K562 (cell line): ENCODE data around the gene ZNF324B. TPM values are rescaled to one million over a fixed set of nuclear protein-coding genes. Genes with fewer than 3 reads are reported as not detected.

Experiments
- ATAC-seq: fragments of 200-7000 bp; cut with Tn5 transposase; 3 replicates; pipeline ENCODE4 v1.9.1; 2020; ENCODE audit warnings: moderate library complexity
- BruUV-seq: library from RNA; stranded (reverse); fragments of 400-500 nt; replicated peaks from 2 replicates; lab custom pipeline; 2021; lab: Mats Ljungman, UMichigan
- CTCF ChIA-PET: fragments of 300-600 bp; formaldehyde crosslinking; extraction: SDS; loops from one replicate; lab custom pipeline; 2021; ENCODE audit warnings: low intra/inter-chr PET ratio; lab: Yijun Ruan, JAX
- POLR2A ChIA-PET: fragments of 300-600, 350-650 bp; sonication (Branson Sonifier 250); formaldehyde crosslinking; extraction: SDS; loops from one replicate; lab custom pipeline; 2021; ENCODE audit warnings: antibody characterized with exemption, inconsistent platforms; lab: Yijun Ruan, JAX
- DNase-seq, 4 experiments: peaks; one replicate each; pipeline versions ENCODE4 v3.0.0 to v3.0.0-alpha.2; 2011 to 2018; ENCODE audit warnings: low spot score in 3 of 4, mixed read lengths in 3 of 4; ENCODE audit errors: extremely low read depth in 1 of 4
- FAIRE-seq: peaks from 2 replicates; lab custom pipeline; 2011; peaks lifted over from hg19 to GRCh38; lab: Jason Lieb, UNC
- H2AFZ ChIP-seq: 2 replicates; pipeline ENCODE4 v1.6.0; 2011; ENCODE audit warnings: low read depth, low read length, control low read depth, inconsistent platforms
- H3K27ac ChIP-seq: fragments of 200-600 bp; 3 replicates; pipeline ENCODE4 v1.8.0; 2011; ENCODE audit warnings: low read depth, mild to moderate bottlenecking, control low read depth, inconsistent platforms, low read length, moderate library complexity, mixed read lengths; ENCODE audit errors: extremely low read depth
- H3K27me3 ChIP-seq, 2 experiments: fragments of 300-600 bp in 1 of 2; 2 replicates in 1 of 2; 3 replicates in 1 of 2; pipeline versions ENCODE4 v1.6.0 to v1.8.0; 2011; ENCODE audit warnings: inconsistent platforms in 2 of 2, low read length in 2 of 2, mild to moderate bottlenecking in 1 of 2, mixed read lengths in 1 of 2, moderate library complexity in 1 of 2; ENCODE audit not compliant: control insufficient read depth in 2 of 2, insufficient read depth in 2 of 2
- H3K36me3 ChIP-seq: fragments of 300-600 bp; 3 replicates; pipeline ENCODE4 v1.8.0; 2011; ENCODE audit warnings: mild to moderate bottlenecking, low read length, inconsistent platforms; ENCODE audit not compliant: control insufficient read depth, insufficient read depth
- H3K4me1 ChIP-seq, 2 experiments: fragments of 200-600 bp in 1 of 2; replicated peaks in 1 of 2; 2 replicates in 1 of 2; 3 replicates in 1 of 2; pipeline versions ENCODE4 v1.5.1 to v1.8.0; 2011; ENCODE audit warnings: inconsistent platforms in 2 of 2, low read length in 2 of 2, mild to moderate bottlenecking in 1 of 2, mixed read lengths in 1 of 2, moderate library complexity in 1 of 2; ENCODE audit not compliant: control insufficient read depth in 2 of 2, insufficient read depth in 2 of 2
- H3K4me2 ChIP-seq: 2 replicates; pipeline ENCODE4 v1.6.1; 2011; ENCODE audit warnings: low read length, control low read depth, inconsistent platforms, mixed read lengths; ENCODE audit not compliant: insufficient read depth
- H3K4me3 ChIP-seq: fragments of 200-600 bp; sonication (generic), shearing (Covaris generic); 2 replicates; pipeline ENCODE4 v1.5.1; 2016; ENCODE audit warnings: control low read depth, inconsistent platforms
- H3K79me2 ChIP-seq: fragments of 200-600 bp; 3 replicates; pipeline ENCODE4 v1.8.0; 2011; ENCODE audit warnings: low read length, inconsistent platforms; ENCODE audit not compliant: control insufficient read depth, insufficient read depth
- H3K9ac ChIP-seq, 2 experiments: 2 replicates each; pipeline versions ENCODE4 v1.6.0 to v1.6.1; 2011; ENCODE audit warnings: low read depth in 2 of 2, low read length in 2 of 2, control low read depth in 1 of 2, inconsistent platforms in 1 of 2, mild to moderate bottlenecking in 1 of 2, mixed read lengths in 1 of 2; ENCODE audit not compliant: insufficient read depth in 1 of 2
- H3K9me1 ChIP-seq: one replicate; pipeline ENCODE4 v1.6.0; 2011; ENCODE audit warnings: inconsistent platforms, mild to moderate bottlenecking, low read length, moderate library complexity; ENCODE audit not compliant: control insufficient read depth, insufficient read depth
- H3K9me3 ChIP-seq: replicated peaks from 2 replicates; pipeline ENCODE4 v1.5.1; 2011; ENCODE audit warnings: low read depth, low read length, inconsistent platforms; ENCODE audit not compliant: control insufficient read depth, insufficient read depth
- H4K20me1 ChIP-seq: replicated peaks from 2 replicates; pipeline ENCODE4 v1.6.1; 2011; ENCODE audit warnings: low read length, inconsistent platforms, mixed read lengths; ENCODE audit not compliant: control insufficient read depth, insufficient read depth
- FOXJ2 ChIP-seq: fragments of 200-800 bp; sonication (Bioruptor generic); IDR thresholded peaks from 2 replicates; pipeline ENCODE4 v1.6.1; 2016; ENCODE audit warnings: missing genetic modification characterization, missing compliant biosample characterization
- NR2C2 ChIP-seq, 2 experiments: fragments of 200-800 bp in 1 of 2; sonication (Bioruptor generic) in 1 of 2; sonication (generic) in 1 of 2; formaldehyde crosslinking in 1 of 2; IDR thresholded peaks; 2 replicates each; pipeline versions ENCODE4 v1.6.1 to v1.8.0; 2016 to 2022; ENCODE audit warnings: mild to moderate bottlenecking in 1 of 2, missing compliant biosample characterization in 1 of 2, missing genetic modification characterization in 1 of 2, missing genetic modification reagents in 1 of 2
- POLR2AphosphoS2 ChIP-seq: IDR thresholded peaks from 2 replicates; pipeline ENCODE4 v1.6.1; 2012; ENCODE audit warnings: low read length, improper control_type of control experiment
- TCFL5 ChIP-seq: fragments of 250-450 bp; sonication (Bioruptor Pico); conservative IDR thresholded peaks from 2 replicates; pipeline ENCODE4 v1.6.1; 2021; ENCODE audit warnings: mild to moderate bottlenecking, moderate library complexity, matching md5 sums
- ZNF263 ChIP-seq: sonication (generic); formaldehyde crosslinking; IDR thresholded peaks from 2 replicates; pipeline ENCODE4 v1.8.0; 2022; ENCODE audit warnings: mild to moderate bottlenecking, missing genetic modification reagents, borderline replicate concordance
- ZNF764 ChIP-seq: fragments of 250-450 bp; sonication (Bioruptor Pico); IDR thresholded peaks from 2 replicates; pipeline ENCODE4 v1.4.0; 2020; ENCODE audit warnings: low read depth, mild to moderate bottlenecking, moderate library complexity
- WGBS: fragments of 100-300 bp; shearing (Covaris generic); methylation state at CpG from one replicate; pipeline ENCODE4 v1.1.6; 2016; ENCODE audit warnings: low coverage, mixed read lengths; ENCODE audit not compliant: insufficient coverage; ENCODE audit errors: missing lambda C conversion rate; 5-methylcytosine and 5-hydroxymethylcytosine counted together
- in situ Hi-C: fragments of 300-500 bp; cut with MboI; formaldehyde crosslinking; loops from 4 replicates; pipeline ENCODE4 v1.15.0; 2018; ENCODE audit warnings: inconsistent platforms, mixed read lengths
- intact Hi-C: fragments of 100-400 bp; cut with micrococcal nuclease; formaldehyde crosslinking; loops from 2 replicates; pipeline ENCODE4 v1.14.2; 2022
- polyA plus RNA-seq, 8 experiments: library from polyadenylated mRNA; depleted of rRNA in 4 of 8; stranded (reverse) in 5 of 8; unstranded in 3 of 8; fragments of >200 nt; fragmentation: Nextera tagmentation in 2 of 8; fragmentation: Illumina TruSeq in 1 of 8; extraction: Ambion mirVana in 2 of 8; extraction: Trizol in 1 of 8; gene quantifications; 2 replicates each; pipeline versions ENCODE4 v1.2.1 to v1.2.3, GENCODE V29; 2011 to 2014; ENCODE audit warnings: inconsistent platforms in 1 of 8, missing spikeins in 1 of 8
- total RNA-seq, 7 experiments: library from RNA; depleted of rRNA in 6 of 7; stranded (reverse); fragments of >200 nt in 6 of 7; fragmentation: Illumina TruSeq in 2 of 7; extraction: Trizol in 2 of 7; gene quantifications; 2 replicates each; pipeline versions ENCODE4 v1.2.1 to v1.2.3, GENCODE V29; 2011 to 2021; ENCODE audit warnings: low replicate concordance in 1 of 7
- TF ChIP-seq, protein P1 (sequence below), 2 experiments: fragments of 450-650 bp in 1 of 2; IDR thresholded peaks; 2 replicates each; pipeline ENCODE4 v1.6.1; 2011 to 2017; ENCODE audit warnings: low read depth in 2 of 2, antibody characterized with exemption in 1 of 2, borderline replicate concordance in 1 of 2, low read length in 1 of 2, mild to moderate bottlenecking in 1 of 2, mixed read lengths in 1 of 2; ENCODE audit not compliant: control insufficient read depth in 1 of 2
- TF ChIP-seq, protein P2 (sequence below): fragments of 450-650 bp; formaldehyde crosslinking; conservative IDR thresholded peaks from 2 replicates; pipeline ENCODE4 v1.4.0; 2022; ENCODE audit warnings: mild to moderate bottlenecking, missing genetic modification characterization
- TF ChIP-seq, protein P3 (sequence below), 2 experiments: fragments of 450-650 bp; conservative IDR thresholded peaks; 2 replicates each; pipeline ENCODE4 v1.6.1; 2017; ENCODE audit warnings: mild to moderate bottlenecking in 2 of 2, moderate library complexity in 2 of 2
- TF ChIP-seq, protein P4 (sequence below): fragments of 450-650 bp; IDR thresholded peaks from 2 replicates; pipeline ENCODE4 v1.7.1; 2018; ENCODE audit warnings: mild to moderate bottlenecking, low read depth; ENCODE audit not compliant: partially characterized antibody

Gene ZNF324B
- total and polyA plus RNA-seq, 9 of the 15 experiments (the other 6 are each of a cell fraction or from before 2014, with no cell fraction given): 0.20 to 13.5 (median 5.7) TPM

DNA sequence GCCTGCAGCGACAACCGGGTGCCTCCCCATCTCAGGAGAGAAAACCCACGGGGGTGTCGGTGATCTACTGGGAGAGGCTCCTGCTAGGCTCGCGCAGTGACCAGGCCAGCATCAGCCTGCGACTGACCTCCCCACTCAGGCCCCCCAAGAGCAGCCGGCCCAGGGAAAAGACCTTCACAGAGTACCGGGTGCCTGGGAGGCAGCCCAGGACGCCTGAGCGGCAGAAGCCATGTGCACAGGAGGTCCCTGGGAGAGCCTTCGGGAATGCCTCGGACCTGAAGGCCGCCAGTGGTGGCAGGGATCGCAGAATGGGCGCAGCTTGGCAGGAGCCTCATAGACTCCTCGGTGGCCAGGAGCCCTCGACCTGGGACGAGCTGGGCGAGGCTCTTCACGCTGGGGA, 3.9 kb downstream of the ZNF324B start:
- H3K27me3 ChIP-seq: no peaks in the 10 kb centered on the region
- no peak overlapping the region for H3K27ac ChIP-seq
- WGBS: 94% methylated on average over 15 of the region's 21 CpGs
- H3K4me2 ChIP-seq: no peak overlapping the region
- no peak overlapping the region for H2AFZ ChIP-seq
- CTCF ChIA-PET: no interaction called here
- in situ Hi-C loops (no loop called here), intact Hi-C loops (no loop called here)
- peaks cover 8% of the 10 kb centered on the region; the same call in 2 of the 3 replicates for H3K79me2 ChIP-seq
- no peaks in the 10 kb centered on the region for H4K20me1 ChIP-seq
- BruUV-seq: no TSS peak
- no peak overlapping the region for H3K9ac ChIP-seq
- H3K36me3 ChIP-seq: peaks cover 32% of the 10 kb centered on the region; the same call in 1 of the 3 replicates
- POLR2A ChIA-PET: no interaction called here
- no peak for FAIRE-seq
- H3K4me1 ChIP-seq: peaks cover 4 to 15% of the 10 kb centered on the region in 2 experiments; a peak in 4 of 5 replicates
- no peak for ATAC-seq
- H3K4me3 ChIP-seq: no peak overlapping the region
- H3K9me3 ChIP-seq: peaks cover 4% of the 10 kb centered on the region; the same call in 1 of the 2 replicates
- no peaks in the 10 kb centered on the region for H3K9me1 ChIP-seq
- DNase-seq: no peak
- TF ChIP-seq ZNF764 (no peak), TCFL5 (no peak), FOXJ2 (no peak), ZNF263 (CRISPR knock-in tag) (no peak), NR2C2 (CRISPR knock-in tag; IDR thresholded peaks at IDR 0.05) (no peak), NR2C2 (tag; IDR thresholded peaks at IDR 0.05) (no peak), POLR2AphosphoS2 (no peak)
- TF ChIP-seq, protein P1, sequence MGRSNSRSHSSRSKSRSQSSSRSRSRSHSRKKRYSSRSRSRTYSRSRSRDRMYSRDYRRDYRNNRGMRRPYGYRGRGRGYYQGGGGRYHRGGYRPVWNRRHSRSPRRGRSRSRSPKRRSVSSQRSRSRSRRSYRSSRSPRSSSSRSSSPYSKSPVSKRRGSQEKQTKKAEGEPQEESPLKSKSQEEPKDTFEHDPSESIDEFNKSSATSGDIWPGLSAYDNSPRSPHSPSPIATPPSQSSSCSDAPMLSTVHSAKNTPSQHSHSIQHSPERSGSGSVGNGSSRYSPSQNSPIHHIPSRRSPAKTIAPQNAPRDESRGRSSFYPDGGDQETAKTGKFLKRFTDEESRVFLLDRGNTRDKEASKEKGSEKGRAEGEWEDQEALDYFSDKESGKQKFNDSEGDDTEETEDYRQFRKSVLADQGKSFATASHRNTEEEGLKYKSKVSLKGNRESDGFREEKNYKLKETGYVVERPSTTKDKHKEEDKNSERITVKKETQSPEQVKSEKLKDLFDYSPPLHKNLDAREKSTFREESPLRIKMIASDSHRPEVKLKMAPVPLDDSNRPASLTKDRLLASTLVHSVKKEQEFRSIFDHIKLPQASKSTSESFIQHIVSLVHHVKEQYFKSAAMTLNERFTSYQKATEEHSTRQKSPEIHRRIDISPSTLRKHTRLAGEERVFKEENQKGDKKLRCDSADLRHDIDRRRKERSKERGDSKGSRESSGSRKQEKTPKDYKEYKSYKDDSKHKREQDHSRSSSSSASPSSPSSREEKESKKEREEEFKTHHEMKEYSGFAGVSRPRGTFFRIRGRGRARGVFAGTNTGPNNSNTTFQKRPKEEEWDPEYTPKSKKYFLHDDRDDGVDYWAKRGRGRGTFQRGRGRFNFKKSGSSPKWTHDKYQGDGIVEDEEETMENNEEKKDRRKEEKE (IDR thresholded peaks at IDR 0.05; ENCODE audit: borderline replicate concordance in 1 of 2, control insufficient read depth in 1 of 2, low read depth in 2 of 2, low read length in 1 of 2): no peak
- TF ChIP-seq, protein P2, sequence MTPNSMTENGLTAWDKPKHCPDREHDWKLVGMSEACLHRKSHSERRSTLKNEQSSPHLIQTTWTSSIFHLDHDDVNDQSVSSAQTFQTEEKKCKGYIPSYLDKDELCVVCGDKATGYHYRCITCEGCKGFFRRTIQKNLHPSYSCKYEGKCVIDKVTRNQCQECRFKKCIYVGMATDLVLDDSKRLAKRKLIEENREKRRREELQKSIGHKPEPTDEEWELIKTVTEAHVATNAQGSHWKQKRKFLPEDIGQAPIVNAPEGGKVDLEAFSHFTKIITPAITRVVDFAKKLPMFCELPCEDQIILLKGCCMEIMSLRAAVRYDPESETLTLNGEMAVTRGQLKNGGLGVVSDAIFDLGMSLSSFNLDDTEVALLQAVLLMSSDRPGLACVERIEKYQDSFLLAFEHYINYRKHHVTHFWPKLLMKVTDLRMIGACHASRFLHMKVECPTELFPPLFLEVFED: no peak
- TF ChIP-seq, protein P3, sequence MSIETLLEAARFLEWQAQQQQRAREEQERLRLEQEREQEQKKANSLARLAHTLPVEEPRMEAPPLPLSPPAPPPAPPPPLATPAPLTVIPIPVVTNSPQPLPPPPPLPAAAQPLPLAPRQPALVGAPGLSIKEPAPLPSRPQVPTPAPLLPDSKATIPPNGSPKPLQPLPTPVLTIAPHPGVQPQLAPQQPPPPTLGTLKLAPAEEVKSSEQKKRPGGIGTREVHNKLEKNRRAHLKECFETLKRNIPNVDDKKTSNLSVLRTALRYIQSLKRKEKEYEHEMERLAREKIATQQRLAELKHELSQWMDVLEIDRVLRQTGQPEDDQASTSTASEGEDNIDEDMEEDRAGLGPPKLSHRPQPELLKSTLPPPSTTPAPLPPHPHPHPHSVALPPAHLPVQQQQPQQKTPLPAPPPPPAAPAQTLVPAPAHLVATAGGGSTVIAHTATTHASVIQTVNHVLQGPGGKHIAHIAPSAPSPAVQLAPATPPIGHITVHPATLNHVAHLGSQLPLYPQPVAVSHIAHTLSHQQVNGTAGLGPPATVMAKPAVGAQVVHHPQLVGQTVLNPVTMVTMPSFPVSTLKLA (conservative IDR thresholded peaks at IDR 0.05): no peak
- TF ChIP-seq, protein P4, sequence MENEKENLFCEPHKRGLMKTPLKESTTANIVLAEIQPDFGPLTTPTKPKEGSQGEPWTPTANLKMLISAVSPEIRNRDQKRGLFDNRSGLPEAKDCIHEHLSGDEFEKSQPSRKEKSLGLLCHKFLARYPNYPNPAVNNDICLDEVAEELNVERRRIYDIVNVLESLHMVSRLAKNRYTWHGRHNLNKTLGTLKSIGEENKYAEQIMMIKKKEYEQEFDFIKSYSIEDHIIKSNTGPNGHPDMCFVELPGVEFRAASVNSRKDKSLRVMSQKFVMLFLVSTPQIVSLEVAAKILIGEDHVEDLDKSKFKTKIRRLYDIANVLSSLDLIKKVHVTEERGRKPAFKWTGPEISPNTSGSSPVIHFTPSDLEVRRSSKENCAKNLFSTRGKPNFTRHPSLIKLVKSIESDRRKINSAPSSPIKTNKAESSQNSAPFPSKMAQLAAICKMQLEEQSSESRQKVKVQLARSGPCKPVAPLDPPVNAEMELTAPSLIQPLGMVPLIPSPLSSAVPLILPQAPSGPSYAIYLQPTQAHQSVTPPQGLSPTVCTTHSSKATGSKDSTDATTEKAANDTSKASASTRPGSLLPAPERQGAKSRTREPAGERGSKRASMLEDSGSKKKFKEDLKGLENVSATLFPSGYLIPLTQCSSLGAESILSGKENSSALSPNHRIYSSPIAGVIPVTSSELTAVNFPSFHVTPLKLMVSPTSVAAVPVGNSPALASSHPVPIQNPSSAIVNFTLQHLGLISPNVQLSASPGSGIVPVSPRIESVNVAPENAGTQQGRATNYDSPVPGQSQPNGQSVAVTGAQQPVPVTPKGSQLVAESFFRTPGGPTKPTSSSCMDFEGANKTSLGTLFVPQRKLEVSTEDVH: no peak
